Measurements from ENCODE around the gene PLXNA1.

PLXNA1 gene

GRCh38 chr3:127006781-127007436 lies 24.0 kb downstream of the PLXNA1 start:
- Histone ChIP-seq H3K36me3 (peaks cover 0 to 28% (median 0%) of the 10 kb centered on the region in 11 experiments; a peak in 4 of 22 replicates), H3K9me3 (replicated peaks in 1 of 11) (no peaks in the 10 kb centered on the region), H4K20me1 (peaks cover 6 to 50% (median 35%) of the 10 kb centered on the region in 11 experiments; a peak in 20 of 22 replicates), H3K9ac (no peak overlapping the region), H3K4me3 (no peak overlapping the region), H3K4me1 (peaks cover 13 to 82% (median 69%) of the 10 kb centered on the region in 10 experiments), H3K27ac (no peak overlapping the region), H3K27me3 (no peaks in the 10 kb centered on the region), H3K4me2 (peak overlapping the region in 8 of 11 experiments; percentile 29 to 70 (median 55); a peak in 11 of 22 replicates)
- no peak for TF ChIP-seq Cebpa-rat (IDR thresholded peaks at IDR 0.05)

- Histone ChIP-seq H4K20me1 (peaks cover 0 to 47% (median 30%) of the 10 kb centered on the region in 11 experiments; a peak in 19 of 22 replicates), H3K27me3 (no peaks in the 10 kb centered on the region), H3K36me3 (peaks cover 0 to 33% (median 0%) of the 10 kb centered on the region in 11 experiments; a peak in 4 of 22 replicates), H3K4me1 (peaks cover 26 to 83% (median 73%) of the 10 kb centered on the region in 10 experiments), H3K9me3 (replicated peaks in 1 of 11) (no peaks in the 10 kb centered on the region), H3K27ac (no peak overlapping the region), H3K9ac (peak overlapping the region in 1 of 11 experiments; percentile 24; a peak in 1 of 22 replicates), H3K4me2 (peak overlapping the region in 7 of 11 experiments; percentile 77 to 89 (median 83); a peak in 10 of 22 replicates), H3K4me3 (no peak overlapping the region)
- TF ChIP-seq Cebpa-rat (IDR thresholded peaks at IDR 0.05) = no peak
These were observed 25.3 kb downstream of the PLXNA1 start for GRCh38 chr3:127008236-127008635.

GRCh38 chr3:127009531-127009930 lies 26.6 kb downstream of the PLXNA1 start:
- no peak overlapping the region; a peak in 1 of 22 replicates for H3K9ac ChIP-seq
- no peak for TF ChIP-seq Cebpa-rat (IDR thresholded peaks at IDR 0.05)
- no peaks in the 10 kb centered on the region for H3K9me3 ChIP-seq (replicated peaks in 1 of 11)
- H3K4me2 ChIP-seq = peak overlapping the region in 9 of 11 experiments; percentile 76 to 89 (median 82); a peak in 17 of 22 replicates
- peaks cover 0 to 54% (median 40%) of the 10 kb centered on the region in 11 experiments; a peak in 20 of 22 replicates for H4K20me1 ChIP-seq
- no peak overlapping the region for H3K4me3 ChIP-seq
- H3K27me3 ChIP-seq = no peaks in the 10 kb centered on the region
- H3K4me1 ChIP-seq = peaks cover 39 to 85% (median 76%) of the 10 kb centered on the region in 10 experiments
- peaks cover 0 to 28% (median 0%) of the 10 kb centered on the region in 11 experiments; a peak in 4 of 22 replicates for H3K36me3 ChIP-seq
- peak overlapping the region in 1 of 11 experiments; percentile 33; a peak in 1 of 22 replicates for H3K27ac ChIP-seq

- H3K9me3 ChIP-seq (replicated peaks in 1 of 11) = no peaks in the 10 kb centered on the region
- peak overlapping the region in 6 of 11 experiments; percentile 5 to 65 (median 40); a peak in 7 of 22 replicates for H3K9ac ChIP-seq
- H3K4me2 ChIP-seq = peak overlapping the region; percentile 76 to 89 (median 82)
- H3K36me3 ChIP-seq = peaks cover 0 to 47% (median 0%) of the 10 kb centered on the region in 11 experiments; a peak in 4 of 22 replicates
- peak in 1 of 11 experiments; percentile 44; a peak in 1 of 22 replicates for TF ChIP-seq Cebpa-rat (IDR thresholded peaks at IDR 0.05)
- H3K4me3 ChIP-seq = no peak overlapping the region
- peaks cover 16 to 73% (median 54%) of the 10 kb centered on the region in 11 experiments; a peak in 20 of 22 replicates for H4K20me1 ChIP-seq
- H3K4me1 ChIP-seq = peaks cover 55 to 97% (median 88%) of the 10 kb centered on the region in 10 experiments
- H3K27ac ChIP-seq = peak overlapping the region in 5 of 11 experiments; percentile 19 to 66 (median 40); a peak in 8 of 22 replicates
- no peaks in the 10 kb centered on the region for H3K27me3 ChIP-seq
These were observed 28.5 kb downstream of the PLXNA1 start for GRCh38 chr3:127011270-127011992.

- peaks cover 55 to 93% (median 83%) of the 10 kb centered on the region in 10 experiments for H3K4me1 ChIP-seq
- peaks cover 16 to 75% (median 51%) of the 10 kb centered on the region in 11 experiments; a peak in 20 of 22 replicates for H4K20me1 ChIP-seq
- H3K9me3 ChIP-seq (replicated peaks in 1 of 11) = no peaks in the 10 kb centered on the region
- no peak overlapping the region for H3K4me3 ChIP-seq
- H3K4me2 ChIP-seq = peak overlapping the region; percentile 76 to 89 (median 82)
- TF ChIP-seq Cebpa-rat (IDR thresholded peaks at IDR 0.05) = no peak
- no peaks in the 10 kb centered on the region for H3K27me3 ChIP-seq
- H3K36me3 ChIP-seq = peaks cover 0 to 52% (median 0%) of the 10 kb centered on the region in 11 experiments; a peak in 4 of 22 replicates
- peak overlapping the region in 4 of 11 experiments; percentile 29 to 65 (median 40); a peak in 4 of 22 replicates for H3K9ac ChIP-seq
- H3K27ac ChIP-seq = peak overlapping the region in 2 of 11 experiments; percentile 38 to 66; a peak in 5 of 22 replicates
These were observed 29.2 kb downstream of the PLXNA1 start for GRCh38 chr3:127012091-127012490.

GRCh38 chr3:127013181-127013580 lies 30.3 kb downstream of the PLXNA1 start:
- Histone ChIP-seq H3K36me3 (peaks cover 0 to 54% (median 0%) of the 10 kb centered on the region in 11 experiments; a peak in 8 of 22 replicates), H3K9ac (peak overlapping the region in 1 of 11 experiments; percentile 41; a peak in 2 of 22 replicates), H3K27me3 (no peaks in the 10 kb centered on the region), H3K4me3 (no peak overlapping the region), H3K4me2 (peak overlapping the region; percentile 76 to 89 (median 82)), H3K9me3 (replicated peaks in 1 of 11) (no peaks in the 10 kb centered on the region), H4K20me1 (peaks cover 16 to 80% (median 57%) of the 10 kb centered on the region in 11 experiments; a peak in 20 of 22 replicates), H3K27ac (no peak overlapping the region), H3K4me1 (peaks cover 55 to 85% (median 82%) of the 10 kb centered on the region in 10 experiments)
- TF ChIP-seq Cebpa-rat (IDR thresholded peaks at IDR 0.05) = no peak

- Histone ChIP-seq H3K36me3 (peaks cover 0 to 61% (median 0%) of the 10 kb centered on the region in 11 experiments; a peak in 8 of 22 replicates), H3K27ac (no peak overlapping the region), H3K4me3 (no peak overlapping the region), H3K4me2 (peak overlapping the region; percentile 76 to 89 (median 82)), H3K9me3 (replicated peaks in 1 of 11) (no peaks in the 10 kb centered on the region), H3K27me3 (no peaks in the 10 kb centered on the region), H3K4me1 (peaks cover 55 to 77% (median 75%) of the 10 kb centered on the region in 10 experiments), H4K20me1 (peaks cover 16 to 87% (median 50%) of the 10 kb centered on the region in 11 experiments; a peak in 20 of 22 replicates), H3K9ac (peak overlapping the region in 1 of 11 experiments; percentile 41; a peak in 1 of 22 replicates)
- no peak for TF ChIP-seq Cebpa-rat (IDR thresholded peaks at IDR 0.05)
These were observed 31.0 kb downstream of the PLXNA1 start for GRCh38 chr3:127013758-127014535.

All from BLaER1 treated with 17β-estradiol and CSF1 and Interleukin-3, amounts not matched to agents 10 nM and 100 nM (cell line).